ENCODE results near the gene HEPACAM2.
A peak's percentile ranks its signal among the peaks of the same experiment; 100 is the strongest.

The HEPACAM2 gene

GRCh38 chr7:93160410-93160809 lies 65.9 kb downstream of the HEPACAM2 start:
- in situ Hi-C loops (cut with MboI; ENCODE audit: low pct_unique_long_range_greater_than_20kb, low sequenced_read_pairs): no loop called here
- DNase-seq: no peak

DNA sequence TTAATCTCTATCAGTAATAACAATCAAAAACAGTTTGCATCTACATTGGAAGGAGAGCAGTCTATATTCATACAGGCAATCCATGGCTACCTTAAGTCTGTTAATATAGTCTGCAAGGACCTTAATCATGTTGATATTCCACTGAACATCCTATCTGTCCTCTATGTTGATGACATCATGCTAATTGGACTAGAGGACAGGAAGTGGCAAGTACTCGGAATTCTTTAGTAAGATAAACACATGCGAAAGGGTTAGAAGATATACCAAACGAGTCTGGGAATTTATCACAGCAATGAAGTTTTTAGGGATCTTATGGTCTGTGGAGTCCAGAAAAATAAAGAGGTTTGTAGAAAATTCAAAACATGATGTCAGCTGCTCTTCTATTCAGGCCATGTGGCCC lies 66.8 kb downstream of the HEPACAM2 start:
- in situ Hi-C loops (cut with MboI; ENCODE audit: low pct_unique_long_range_greater_than_20kb, low sequenced_read_pairs): no loop called here
- DNase-seq: no peak

GRCh38 chr7:93156884-93157283 lies 69.4 kb downstream of the HEPACAM2 start:
- no peak for DNase-seq
- in situ Hi-C loops (cut with MboI; ENCODE audit: low pct_unique_long_range_greater_than_20kb, low sequenced_read_pairs): no loop called here

DNA sequence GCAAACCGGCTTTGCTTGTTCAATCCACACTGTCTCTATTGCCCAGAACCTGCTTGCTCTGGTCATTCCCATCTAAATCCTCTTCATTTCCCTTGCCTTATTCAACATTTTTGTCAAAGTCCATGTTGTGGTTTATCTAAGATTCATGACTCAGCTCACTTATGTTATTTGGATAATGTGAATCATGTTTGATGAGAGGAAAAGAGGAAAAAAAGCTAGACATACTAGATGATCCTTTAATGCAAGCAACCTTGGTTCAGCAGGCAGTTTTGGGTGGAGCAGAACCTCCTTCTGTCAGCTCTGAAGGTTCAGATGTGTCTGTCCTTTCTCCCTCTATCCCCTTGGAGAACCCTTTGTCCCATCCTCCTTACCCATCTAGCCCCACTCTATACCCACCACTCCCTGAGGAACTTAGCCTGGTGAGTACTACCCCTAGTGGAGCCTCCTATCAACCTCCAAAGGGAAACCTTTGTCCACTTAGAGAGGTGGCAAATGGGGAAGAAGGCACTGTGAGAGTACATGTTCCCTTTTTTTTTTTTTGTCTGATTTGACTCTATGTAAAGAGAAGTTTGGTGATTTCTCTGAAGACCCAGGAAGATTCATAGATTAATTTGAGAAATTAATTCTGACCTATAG lies 76.0 kb downstream of the HEPACAM2 start:
- in situ Hi-C loops (cut with MboI; ENCODE audit: low pct_unique_long_range_greater_than_20kb, low sequenced_read_pairs): no loop called here
- peak; percentile 27 for DNase-seq

DNA sequence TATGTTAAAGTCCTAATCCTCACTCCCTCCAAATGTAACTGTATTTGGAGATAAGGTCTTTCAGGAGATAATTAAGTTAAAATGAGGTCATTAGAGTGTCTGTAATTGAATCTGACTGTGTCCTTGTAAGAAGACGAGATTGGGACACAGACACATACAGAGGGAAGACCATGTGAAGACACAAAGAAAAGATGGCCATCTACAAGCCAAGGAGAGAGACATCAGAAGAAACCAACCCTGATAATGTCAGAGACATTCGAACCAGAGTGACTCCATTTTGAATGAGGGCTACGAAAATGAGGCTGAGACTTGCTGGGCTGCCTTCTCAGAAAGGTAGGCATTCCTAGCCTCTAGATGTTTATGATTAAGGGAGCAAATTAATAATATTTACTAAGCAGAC lies 77.5 kb downstream of the HEPACAM2 start:
- DNase-seq: no peak
- in situ Hi-C loops (cut with MboI; ENCODE audit: low pct_unique_long_range_greater_than_20kb, low sequenced_read_pairs): no loop called here

DNA sequence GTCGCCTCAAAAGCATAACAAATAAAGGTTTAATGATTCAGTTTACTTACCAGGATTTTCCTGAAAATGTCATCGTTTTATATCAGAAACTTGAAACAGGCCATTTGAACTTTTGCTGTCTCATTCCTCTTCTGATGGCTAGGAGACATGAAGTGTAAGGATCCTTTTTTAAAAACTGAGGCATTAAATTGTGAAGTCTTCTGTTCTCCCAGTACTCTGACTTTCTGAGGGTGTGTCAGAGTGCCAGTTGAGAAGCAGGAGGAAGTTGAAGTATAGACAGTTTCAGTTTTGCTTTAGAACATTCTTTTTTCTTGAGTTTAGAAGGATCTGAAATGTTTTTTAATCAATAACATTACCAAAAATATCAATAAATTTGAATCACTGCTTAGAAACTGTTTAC lies 78.1 kb downstream of the HEPACAM2 start, which contains the start of gene SAMD9L:
Gene SAMD9L (minus strand): TSS at position 242 of the 400 bp plus-strand sequence. CDS start 12,414 bp downstream, outside the sequence.
- in situ Hi-C loops (cut with MboI; ENCODE audit: low pct_unique_long_range_greater_than_20kb, low sequenced_read_pairs): no loop called here
- no peak for DNase-seq

GRCh38 chr7:93147363-93147762 lies 78.9 kb downstream of the HEPACAM2 start:
- in situ Hi-C loops (cut with MboI; ENCODE audit: low pct_unique_long_range_greater_than_20kb, low sequenced_read_pairs): no loop called here
- peak; percentile 42 for DNase-seq

- peak; percentile 37 for DNase-seq
- in situ Hi-C loops (cut with MboI; ENCODE audit: low pct_unique_long_range_greater_than_20kb, low sequenced_read_pairs): no loop called here
Measured at GRCh38 chr7:93146472-93147141, 79.7 kb downstream of the HEPACAM2 start.

DNA sequence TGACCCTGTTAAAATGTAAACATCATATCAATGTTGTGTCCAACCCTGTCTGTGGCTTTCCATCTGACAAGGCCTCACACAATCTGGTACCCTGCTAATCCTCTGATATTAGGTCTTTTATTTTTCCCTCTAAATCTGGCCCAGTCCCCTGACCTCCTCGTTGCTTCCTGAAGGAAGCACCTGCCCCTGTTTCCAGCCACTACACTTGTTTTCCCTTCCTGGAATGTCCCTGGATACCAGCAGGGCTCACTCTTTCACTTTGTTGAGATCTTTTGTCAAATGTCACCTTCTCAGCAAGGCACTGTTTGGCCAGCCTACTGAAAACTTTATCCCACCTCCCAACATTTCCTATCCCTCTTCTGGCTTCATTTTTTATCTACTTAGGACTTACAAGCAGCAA lies 80.2 kb downstream of the HEPACAM2 start:
- in situ Hi-C loops (cut with MboI; ENCODE audit: low pct_unique_long_range_greater_than_20kb, low sequenced_read_pairs): no loop called here
- no peak for DNase-seq

DNA sequence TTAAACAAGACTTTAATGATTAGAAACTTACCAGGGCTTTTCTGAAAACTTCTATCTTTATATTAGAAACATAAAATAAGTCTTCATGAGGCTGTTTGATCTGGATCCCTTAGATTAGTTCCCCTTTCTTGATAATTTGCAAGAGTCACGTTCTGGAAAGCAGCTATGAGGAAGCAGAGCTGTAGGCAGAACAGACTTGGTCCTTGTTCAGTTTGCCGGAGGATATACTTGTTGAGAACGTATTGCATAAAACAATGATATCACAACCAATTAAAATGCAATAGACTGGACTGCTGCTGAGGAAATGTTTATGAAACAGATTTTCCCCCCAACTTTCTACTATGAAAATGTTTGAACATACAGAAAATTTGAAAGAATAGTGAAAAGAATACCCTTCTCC lies 80.9 kb downstream of the HEPACAM2 start:
- in situ Hi-C loops (cut with MboI; ENCODE audit: low pct_unique_long_range_greater_than_20kb, low sequenced_read_pairs): no loop called here
- peak; percentile 49 for DNase-seq

GRCh38 chr7:93142127-93142526 lies 84.1 kb downstream of the HEPACAM2 start:
- in situ Hi-C loops (cut with MboI; ENCODE audit: low pct_unique_long_range_greater_than_20kb, low sequenced_read_pairs): no loop called here
- no peak for DNase-seq

- no peak for DNase-seq
- in situ Hi-C loops (cut with MboI; ENCODE audit: low pct_unique_long_range_greater_than_20kb, low sequenced_read_pairs): no loop called here
Measured at GRCh38 chr7:93140582-93141191, 85.6 kb downstream of the HEPACAM2 start.

DNA sequence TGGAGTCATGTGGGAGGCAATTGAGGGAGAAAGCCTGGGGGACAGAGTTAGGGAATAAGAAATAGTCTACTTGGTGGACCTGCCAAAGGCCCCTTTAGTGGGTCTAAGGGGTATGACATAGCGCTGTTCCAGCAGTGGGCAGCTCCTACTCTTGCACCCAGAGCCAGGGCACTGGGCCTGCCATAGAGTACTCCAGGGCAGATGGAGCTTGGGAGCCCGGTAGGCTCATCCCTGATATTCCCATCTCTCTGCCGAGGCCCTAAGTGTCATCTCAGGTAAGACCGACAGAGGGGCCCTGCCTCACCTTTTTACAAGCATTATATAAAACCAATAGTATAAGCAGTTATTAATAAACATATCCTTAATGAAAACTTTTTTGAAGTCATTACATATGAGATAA lies 87.7 kb downstream of the HEPACAM2 start:
- in situ Hi-C loops (cut with MboI; ENCODE audit: low pct_unique_long_range_greater_than_20kb, low sequenced_read_pairs): no loop called here
- DNase-seq: no peak

Measured in KBM-7 (cell line).